ENCODE measurements around the gene NFIB. TPM values are rescaled to one million over a fixed set of nuclear protein-coding genes. Genes with fewer than 3 reads are reported as not detected.

The NFIB gene
- total and polyA plus RNA-seq, 2 of the 13 experiments (the other 11 are each of a cell fraction or from before 2014, with no cell fraction given) = 0.98 to 4.6 TPM

DNA sequence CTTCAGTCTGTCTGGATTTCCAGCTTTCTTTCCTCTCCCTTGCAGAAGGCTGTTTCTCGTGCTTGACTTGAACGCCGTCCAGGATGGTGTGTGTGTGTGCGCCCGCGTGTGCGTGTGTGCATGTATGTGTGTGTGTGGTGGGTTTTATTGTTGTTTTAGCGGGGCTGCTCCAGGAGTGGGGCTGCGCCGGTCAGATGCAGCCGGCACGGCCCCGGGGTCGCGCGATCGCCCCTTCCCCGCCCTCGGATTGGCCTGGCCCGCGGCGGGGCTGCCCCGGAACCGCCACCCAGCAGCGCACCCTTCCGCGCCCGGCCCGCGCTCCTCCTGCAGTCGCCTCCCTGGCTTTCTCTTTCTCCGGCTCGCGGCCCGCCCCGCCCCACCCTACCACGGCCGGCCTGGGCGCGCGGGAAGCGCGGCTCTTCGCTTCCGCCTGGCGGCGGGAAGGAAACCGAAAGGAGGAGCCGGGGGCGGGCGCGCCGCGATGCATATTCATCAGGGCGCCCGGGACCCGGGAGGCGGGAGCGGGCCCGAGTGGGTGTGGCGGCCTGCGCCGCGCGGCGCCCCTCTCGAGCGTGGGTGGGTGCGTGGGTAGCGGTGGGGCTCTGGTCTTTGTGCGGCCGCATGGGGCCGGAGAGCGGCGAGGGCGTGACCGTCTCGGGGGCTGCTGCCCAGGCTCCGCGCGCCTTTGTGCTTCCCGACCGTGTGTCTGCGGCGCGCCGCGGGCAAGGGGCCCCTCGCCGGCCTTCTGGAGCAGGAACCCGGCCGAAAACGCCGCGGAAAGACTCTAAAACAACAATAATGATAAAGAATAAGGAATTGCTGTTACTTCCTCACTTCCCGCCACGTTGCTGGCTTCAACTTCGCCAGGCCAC is 8.5 kb upstream of the NFIB start (continued):
- TF ChIP-seq, protein P1, sequence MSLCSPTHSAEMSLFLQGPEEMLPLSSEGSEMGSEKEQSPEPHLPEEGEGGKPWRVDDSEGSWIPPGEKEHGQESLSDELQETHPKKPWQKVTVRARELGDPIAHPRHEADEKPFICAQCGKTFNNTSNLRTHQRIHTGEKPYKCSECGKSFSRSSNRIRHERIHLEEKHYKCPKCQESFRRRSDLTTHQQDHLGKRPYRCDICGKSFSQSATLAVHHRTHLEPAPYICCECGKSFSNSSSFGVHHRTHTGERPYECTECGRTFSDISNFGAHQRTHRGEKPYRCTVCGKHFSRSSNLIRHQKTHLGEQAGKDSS (CRISPR knock-in tag; IDR thresholded peaks at IDR 0.05; ENCODE audit: borderline replicate concordance, low read depth) = peak; percentile 23; the same call in 1 of the 2 replicates
- TF ChIP-seq GATAD2A (CRISPR knock-in tag; IDR thresholded peaks at IDR 0.05) (no peak; the same call in 1 of the 2 replicates), TOPORS (CRISPR knock-in tag; IDR thresholded peaks at IDR 0.05) (no peak), ZNF552 (CRISPR knock-in tag; IDR thresholded peaks at IDR 0.05; ENCODE audit: borderline replicate concordance) (0 out of 2 replicates have a peak, but pooled peaks have one; percentile 49), ZNF430 (CRISPR knock-in tag; IDR thresholded peaks at IDR 0.05) (peak; percentile 53; the same call in 1 of the 2 replicates), RARG (CRISPR knock-in tag; IDR thresholded peaks at IDR 0.05; ENCODE audit: low read depth) (0 out of 2 replicates have a peak, but pooled peaks have one; percentile 44), SP140L (CRISPR knock-in tag; IDR thresholded peaks at IDR 0.05; ENCODE audit: borderline replicate concordance) (no peak), ZIK1 (CRISPR knock-in tag; IDR thresholded peaks at IDR 0.05; ENCODE audit: borderline replicate concordance, low read depth) (no peak), KDM5A (IDR thresholded peaks at IDR 0.05; ENCODE audit: borderline replicate concordance, low read length) (no peak), ERF (CRISPR knock-in tag; IDR thresholded peaks at IDR 0.05) (0 out of 2 replicates have a peak, but pooled peaks have one; percentile 25), ZNF224 (CRISPR knock-in tag; IDR thresholded peaks at IDR 0.05) (no peak), SP4 (CRISPR knock-in tag; IDR thresholded peaks at IDR 0.05) (peak; percentile 91), BRD4 (CRISPR knock-in tag; IDR thresholded peaks at IDR 0.05) (no peak), STAG1 (CRISPR knock-in tag; IDR thresholded peaks at IDR 0.05) (peak; percentile 38; the same call in 1 of the 2 replicates), POGZ (CRISPR knock-in tag; IDR thresholded peaks at IDR 0.05) (peak; percentile 43), NFKB2 (CRISPR knock-in tag; IDR thresholded peaks at IDR 0.05; ENCODE audit: borderline replicate concordance) (no peak; the same call in 1 of the 2 replicates), ZNF230 (CRISPR knock-in tag; IDR thresholded peaks at IDR 0.05) (peak; percentile 76; the same call in 1 of the 2 replicates), MAZ (IDR thresholded peaks at IDR 0.05; ENCODE audit: borderline replicate concordance, low read depth, low read length) (0 out of 2 replicates have a peak, but pooled peaks have one; percentile 52), MAZ (CRISPR knock-in tag; IDR thresholded peaks at IDR 0.05; ENCODE audit: low read depth) (peak; percentile 80)
- TF ChIP-seq, protein P2, sequence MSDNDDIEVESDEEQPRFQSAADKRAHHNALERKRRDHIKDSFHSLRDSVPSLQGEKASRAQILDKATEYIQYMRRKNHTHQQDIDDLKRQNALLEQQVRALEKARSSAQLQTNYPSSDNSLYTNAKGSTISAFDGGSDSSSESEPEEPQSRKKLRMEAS (IDR thresholded peaks at IDR 0.05) = peak; percentile 69
- TF ChIP-seq, protein P3, sequence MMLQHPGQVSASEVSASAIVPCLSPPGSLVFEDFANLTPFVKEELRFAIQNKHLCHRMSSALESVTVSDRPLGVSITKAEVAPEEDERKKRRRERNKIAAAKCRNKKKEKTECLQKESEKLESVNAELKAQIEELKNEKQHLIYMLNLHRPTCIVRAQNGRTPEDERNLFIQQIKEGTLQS (CRISPR knock-in tag; IDR thresholded peaks at IDR 0.05) = 0 out of 2 replicates have a peak, but pooled peaks have one; percentile 6
- TF ChIP-seq, protein P4, sequence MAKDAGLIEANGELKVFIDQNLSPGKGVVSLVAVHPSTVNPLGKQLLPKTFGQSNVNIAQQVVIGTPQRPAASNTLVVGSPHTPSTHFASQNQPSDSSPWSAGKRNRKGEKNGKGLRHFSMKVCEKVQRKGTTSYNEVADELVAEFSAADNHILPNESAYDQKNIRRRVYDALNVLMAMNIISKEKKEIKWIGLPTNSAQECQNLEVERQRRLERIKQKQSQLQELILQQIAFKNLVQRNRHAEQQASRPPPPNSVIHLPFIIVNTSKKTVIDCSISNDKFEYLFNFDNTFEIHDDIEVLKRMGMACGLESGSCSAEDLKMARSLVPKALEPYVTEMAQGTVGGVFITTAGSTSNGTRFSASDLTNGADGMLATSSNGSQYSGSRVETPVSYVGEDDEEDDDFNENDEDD (CRISPR knock-in tag; IDR thresholded peaks at IDR 0.05; ENCODE audit: borderline replicate concordance) = peak; percentile 90
- TF ChIP-seq, protein P5, sequence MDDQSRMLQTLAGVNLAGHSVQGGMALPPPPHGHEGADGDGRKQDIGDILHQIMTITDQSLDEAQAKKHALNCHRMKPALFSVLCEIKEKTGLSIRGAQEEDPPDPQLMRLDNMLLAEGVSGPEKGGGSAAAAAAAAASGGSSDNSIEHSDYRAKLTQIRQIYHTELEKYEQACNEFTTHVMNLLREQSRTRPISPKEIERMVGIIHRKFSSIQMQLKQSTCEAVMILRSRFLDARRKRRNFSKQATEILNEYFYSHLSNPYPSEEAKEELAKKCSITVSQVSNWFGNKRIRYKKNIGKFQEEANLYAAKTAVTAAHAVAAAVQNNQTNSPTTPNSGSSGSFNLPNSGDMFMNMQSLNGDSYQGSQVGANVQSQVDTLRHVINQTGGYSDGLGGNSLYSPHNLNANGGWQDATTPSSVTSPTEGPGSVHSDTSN (CRISPR knock-in tag; IDR thresholded peaks at IDR 0.05; ENCODE audit: borderline replicate concordance) = 0 out of 2 replicates have a peak, but pooled peaks have one; percentile 41
- TF ChIP-seq, protein P6, sequence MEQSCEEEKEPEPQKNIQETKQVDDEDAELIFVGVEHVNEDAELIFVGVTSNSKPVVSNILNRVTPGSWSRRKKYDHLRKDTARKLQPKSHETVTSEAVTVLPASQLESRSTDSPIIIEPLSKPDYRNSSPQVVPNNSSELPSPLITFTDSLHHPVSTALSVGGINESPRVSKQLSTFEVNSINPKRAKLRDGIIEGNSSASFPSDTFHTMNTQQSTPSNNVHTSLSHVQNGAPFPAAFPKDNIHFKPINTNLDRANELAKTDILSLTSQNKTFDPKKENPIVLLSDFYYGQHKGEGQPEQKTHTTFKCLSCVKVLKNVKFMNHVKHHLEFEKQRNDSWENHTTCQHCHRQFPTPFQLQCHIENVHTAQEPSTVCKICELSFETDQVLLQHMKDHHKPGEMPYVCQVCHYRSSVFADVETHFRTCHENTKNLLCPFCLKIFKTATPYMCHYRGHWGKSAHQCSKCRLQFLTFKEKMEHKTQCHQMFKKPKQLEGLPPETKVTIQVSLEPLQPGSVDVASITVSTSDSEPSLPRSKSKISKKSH (CRISPR knock-in tag; IDR thresholded peaks at IDR 0.05; ENCODE audit: borderline replicate concordance) = peak; percentile 61; the same call in 1 of the 2 replicates

All from HepG2 (cell line).